BE2C (cell line): ENCODE data around the gene ELMO1.

Source experiments
- DNase-seq: peaks from one replicate; pipeline ENCODE4 v3.0.0-alpha.2; 2020
- H3K27me3 ChIP-seq: fragments of 250-450 bp; sonication (Bioruptor Pico); 2 replicates; pipeline ENCODE4 v1.5.1; 2020; ENCODE audit warnings: mild to moderate bottlenecking
- H3K36me3 ChIP-seq: fragments of 250-450 bp; sonication (Bioruptor Pico); 2 replicates; pipeline ENCODE4 v1.5.1; 2020; ENCODE audit warnings: mild to moderate bottlenecking
- H3K4me1 ChIP-seq: fragments of 250-450 bp; sonication (Bioruptor Pico); 2 replicates; pipeline ENCODE4 v1.5.1; 2020
- H3K4me3 ChIP-seq: 2 replicates; pipeline ENCODE4 v1.5.1; 2011; ENCODE audit warnings: low read depth, low read length
- H3K9me3 ChIP-seq: fragments of 250-450 bp; sonication (Bioruptor Pico); 2 replicates; pipeline ENCODE4 v1.5.1; 2020
- CTCF ChIP-seq: IDR thresholded peaks from 2 replicates; pipeline ENCODE4 v1.5.1; 2012; ENCODE audit warnings: mild to moderate bottlenecking, low read depth, low read length

Gene ELMO1

GRCh38 chr7:37320848-37321468 is 127.7 kb downstream of the ELMO1 start:
- no peaks in the 10 kb centered on the region for H3K36me3 ChIP-seq
- no peak for TF ChIP-seq CTCF
- no peaks in the 10 kb centered on the region for H3K9me3 ChIP-seq
- DNase-seq: no peak
- no peaks in the 10 kb centered on the region for H3K4me1 ChIP-seq
- H3K27me3 ChIP-seq: no peaks in the 10 kb centered on the region
- no peak overlapping the region for H3K4me3 ChIP-seq

GRCh38 chr7:37320140-37320847 is 128.4 kb downstream of the ELMO1 start:
- no peaks in the 10 kb centered on the region for H3K36me3 ChIP-seq
- no peak for DNase-seq
- no peak for TF ChIP-seq CTCF

GRCh38 chr7:37318541-37318940 is 130.1 kb downstream of the ELMO1 start:
- DNase-seq: no peak
- Histone ChIP-seq H3K4me1 (no peaks in the 10 kb centered on the region), H3K36me3 (no peaks in the 10 kb centered on the region), H3K9me3 (no peaks in the 10 kb centered on the region), H3K4me3 (no peak overlapping the region), H3K27me3 (no peaks in the 10 kb centered on the region)
- no peak for TF ChIP-seq CTCF

More at GRCh38 chr7:37320140-37320847, 128.4 kb downstream of the ELMO1 start:
- no peaks in the 10 kb centered on the region for H3K27me3 ChIP-seq
- no peaks in the 10 kb centered on the region for H3K9me3 ChIP-seq
- no peak overlapping the region for H3K4me3 ChIP-seq
- H3K4me1 ChIP-seq: no peaks in the 10 kb centered on the region

DNA sequence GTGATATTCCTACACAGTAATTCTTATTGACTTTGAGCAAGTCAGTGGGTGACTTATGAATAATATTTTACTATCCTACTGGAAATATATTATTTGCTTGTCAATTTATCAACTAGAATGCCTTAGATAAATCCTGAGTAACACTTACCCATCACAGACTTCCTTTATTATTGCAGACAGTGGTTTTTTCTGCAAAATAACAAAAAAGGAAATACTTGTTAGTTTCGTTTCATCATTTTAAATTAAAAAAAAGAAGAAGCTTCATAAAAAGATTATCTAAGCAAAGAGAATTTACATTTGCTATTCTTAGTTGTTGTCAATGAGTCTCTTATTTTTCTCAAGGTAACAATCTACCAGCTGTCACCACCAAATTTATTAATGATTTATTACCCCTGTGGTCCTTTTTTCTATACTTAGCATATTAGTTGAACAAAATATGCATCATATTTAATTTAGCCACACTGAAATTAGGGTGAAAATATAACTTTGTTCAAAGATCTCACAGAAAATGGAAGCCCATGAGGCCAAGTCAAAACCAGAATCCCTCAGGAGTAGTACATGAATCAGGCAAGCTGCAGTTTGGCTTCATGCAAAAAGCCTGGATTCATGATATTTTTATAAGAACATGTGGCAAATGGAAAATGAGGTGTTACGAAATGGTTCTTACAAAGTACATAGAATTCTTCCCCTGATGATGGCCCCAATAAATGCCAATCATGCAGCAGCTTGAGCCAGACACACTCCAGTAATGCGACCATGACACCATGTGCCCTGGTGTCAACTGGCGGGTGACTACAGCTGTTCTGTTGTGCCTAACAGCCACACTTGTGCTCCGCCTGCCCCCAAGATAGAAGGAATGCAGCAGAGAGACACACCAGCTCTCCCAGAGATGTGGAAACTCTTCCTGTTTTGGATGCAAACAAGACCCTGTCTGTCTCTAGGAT is 132.6 kb downstream of the ELMO1 start:
- DNase-seq: no peak
- no peaks in the 10 kb centered on the region for H3K27me3 ChIP-seq
- no peaks in the 10 kb centered on the region for H3K9me3 ChIP-seq
- no peaks in the 10 kb centered on the region for H3K4me1 ChIP-seq
- no peak overlapping the region for H3K4me3 ChIP-seq
- H3K36me3 ChIP-seq: no peaks in the 10 kb centered on the region
- TF ChIP-seq CTCF: no peak

- no peak for TF ChIP-seq CTCF
- no peak for DNase-seq
- H3K36me3 ChIP-seq: no peaks in the 10 kb centered on the region
- H3K4me1 ChIP-seq: no peaks in the 10 kb centered on the region
- no peaks in the 10 kb centered on the region for H3K9me3 ChIP-seq
- H3K4me3 ChIP-seq: no peak overlapping the region
- no peaks in the 10 kb centered on the region for H3K27me3 ChIP-seq
Measured at GRCh38 chr7:37312608-37313007, 136.1 kb downstream of the ELMO1 start.
